Measurements from ENCODE around the gene NCAM1.
"Not testable (repeated sequence)": the region's sequence is repeated elsewhere in the genome, so short reads cannot be mapped to it uniquely, and the experiment has no call there.

The NCAM1 gene

DNA sequence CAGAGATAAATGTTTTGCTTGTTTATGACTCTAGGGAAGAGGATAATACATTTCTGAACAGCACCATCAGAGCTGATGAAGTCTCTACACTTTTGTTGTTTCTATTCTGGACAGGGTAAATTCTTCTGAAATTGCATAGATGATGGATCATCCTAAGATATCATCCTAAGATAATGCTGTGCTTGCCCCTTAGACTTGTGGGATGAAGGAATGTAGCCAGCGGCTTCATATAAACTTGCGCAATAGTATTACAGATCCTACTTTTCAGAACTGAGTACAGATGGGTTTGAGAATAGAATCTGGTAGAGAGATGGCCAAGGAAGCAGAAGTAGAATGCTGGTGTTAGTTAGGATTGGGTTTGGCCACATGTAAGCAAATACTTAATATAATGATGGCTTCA is 61.0 kb downstream of the NCAM1 start:
- DNase-seq: no peak

DNA sequence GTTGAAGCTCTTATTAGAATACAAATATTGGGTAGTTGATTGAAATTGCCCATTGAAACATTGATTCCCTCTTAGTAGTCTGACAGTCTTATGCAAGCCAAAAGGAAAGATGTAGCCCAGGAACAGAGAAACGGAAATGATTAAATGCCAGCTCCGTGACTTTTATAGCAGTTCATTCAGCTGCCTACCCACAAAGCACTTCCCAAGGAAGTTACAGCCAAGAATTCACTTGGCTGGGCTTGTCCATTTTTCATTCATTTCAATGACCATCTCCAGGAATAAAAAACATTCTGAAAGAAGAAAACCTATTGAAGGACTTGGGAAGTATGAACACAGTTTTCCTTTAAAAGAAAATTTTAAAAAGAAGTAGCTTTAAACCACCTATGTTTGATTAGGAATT is 62.0 kb downstream of the NCAM1 start:
- DNase-seq: no peak

DNA sequence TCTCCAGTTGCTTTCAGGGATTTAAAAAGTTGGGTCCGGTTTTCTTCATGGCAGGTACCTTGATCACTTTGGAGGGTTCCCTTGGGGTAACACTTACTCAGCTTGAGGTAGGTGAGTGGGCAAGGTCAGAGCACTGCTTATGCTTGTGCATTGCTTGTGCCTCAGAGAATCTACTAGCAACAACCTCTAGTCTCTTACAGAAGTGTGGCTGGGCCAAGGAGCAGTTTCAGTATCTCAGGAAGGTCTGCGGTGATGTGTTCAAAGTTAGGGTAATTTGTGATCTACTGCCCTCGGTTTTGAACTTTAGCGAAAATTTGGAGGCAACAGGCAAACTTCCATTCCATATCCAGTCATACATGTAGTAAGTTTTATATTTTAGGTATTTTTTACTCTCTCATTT is 62.8 kb downstream of the NCAM1 start:
- DNase-seq: no peak

DNA sequence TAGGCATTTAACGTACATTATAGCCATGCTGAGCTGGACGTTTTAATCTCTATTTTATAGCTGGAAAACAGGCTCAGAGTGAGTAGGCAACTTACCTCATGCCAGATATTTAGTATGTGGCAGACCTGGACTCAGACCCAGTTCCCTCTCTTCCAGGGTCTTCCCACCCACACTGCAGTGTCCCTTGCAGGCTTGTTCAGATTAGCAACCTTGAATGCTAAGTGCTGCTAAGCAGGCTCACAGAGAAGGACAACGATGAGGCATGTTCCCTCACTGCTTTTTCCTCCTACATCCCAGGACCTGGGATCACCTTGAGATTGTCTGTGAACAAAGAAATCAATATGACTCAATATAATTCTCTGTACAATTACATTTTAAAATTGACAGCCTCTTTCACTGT is 65.6 kb downstream of the NCAM1 start:
- DNase-seq: no peak

DNA sequence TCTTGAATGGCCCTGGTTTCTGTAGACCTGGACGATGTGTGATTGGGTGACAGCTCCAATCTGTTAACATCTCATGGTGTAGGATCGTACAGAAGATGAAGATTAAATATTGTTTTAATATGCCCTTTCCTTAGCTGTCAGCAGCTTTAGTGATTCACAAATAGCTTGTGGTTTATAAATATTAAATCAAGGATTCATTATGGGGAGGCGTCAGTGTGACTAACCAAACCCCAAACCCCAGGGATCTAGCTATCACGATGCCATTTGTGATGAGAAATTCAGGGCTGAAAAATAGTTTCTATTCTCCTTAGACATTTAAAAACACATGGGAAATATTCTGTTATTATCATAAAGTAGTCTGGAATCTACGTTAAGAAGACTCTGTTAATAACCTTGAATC is 73.4 kb downstream of the NCAM1 start:
- no peak for DNase-seq

DNA sequence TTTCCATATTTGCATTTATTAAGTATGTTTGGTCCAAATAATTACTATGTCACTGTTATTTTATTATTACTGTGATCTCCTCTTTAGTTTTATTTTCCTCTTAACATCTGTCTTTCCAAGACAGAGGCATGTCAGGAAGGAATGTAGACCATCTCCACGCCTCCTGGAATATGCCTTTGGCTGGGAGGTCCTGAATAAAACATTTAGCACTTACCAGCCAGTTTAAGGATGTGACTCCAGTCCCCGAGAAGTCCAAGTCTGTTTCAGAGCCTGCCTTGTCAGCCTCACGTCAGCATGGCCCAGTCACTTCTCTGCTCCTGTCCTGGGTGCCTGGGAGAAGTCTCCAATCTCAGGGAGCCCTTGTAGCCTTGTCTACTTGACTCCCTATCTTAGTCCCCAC is 74.5 kb downstream of the NCAM1 start:
- no peak for DNase-seq

DNA sequence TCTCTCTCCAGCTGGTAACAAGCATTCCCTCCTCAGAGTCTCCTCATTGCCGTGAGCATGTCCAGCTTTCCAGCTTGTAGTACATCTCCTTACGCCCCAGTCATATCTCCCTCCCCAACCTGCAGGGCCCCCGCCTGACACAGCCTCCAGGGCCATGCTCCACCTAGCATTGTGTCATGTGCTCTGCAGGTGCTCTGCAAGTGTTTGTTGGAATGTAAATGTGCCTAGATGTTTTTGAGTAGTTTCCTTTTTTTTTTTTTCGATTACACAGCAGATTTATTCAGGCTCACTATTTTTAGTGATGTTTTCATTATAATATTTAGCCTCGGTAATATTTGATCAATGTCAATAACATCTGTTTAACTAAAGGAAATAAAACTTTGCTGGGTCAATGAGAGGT is 82.5 kb downstream of the NCAM1 start:
- no peak for DNase-seq

DNA sequence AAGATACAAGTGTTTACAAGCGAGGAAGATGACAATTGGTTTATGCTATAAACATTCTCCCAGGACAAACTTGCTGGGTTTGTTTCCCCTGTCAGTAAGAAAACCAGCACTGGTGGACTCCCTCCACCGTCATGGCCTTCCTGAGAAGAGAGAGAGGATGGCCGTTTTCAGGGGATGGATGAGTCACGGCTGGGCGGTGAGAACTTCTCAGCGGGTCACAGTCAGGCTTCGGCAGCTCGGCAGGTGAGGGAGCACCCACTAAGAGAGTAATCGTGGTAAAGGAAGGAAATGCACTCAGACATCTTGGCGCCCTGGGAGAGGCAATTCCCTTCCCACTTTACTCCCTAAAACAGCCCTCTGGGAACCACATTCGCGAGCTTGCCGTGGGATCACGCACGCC is 83.9 kb downstream of the NCAM1 start:
- peak in 1 of 3 experiments; percentile 84 for DNase-seq

DNA sequence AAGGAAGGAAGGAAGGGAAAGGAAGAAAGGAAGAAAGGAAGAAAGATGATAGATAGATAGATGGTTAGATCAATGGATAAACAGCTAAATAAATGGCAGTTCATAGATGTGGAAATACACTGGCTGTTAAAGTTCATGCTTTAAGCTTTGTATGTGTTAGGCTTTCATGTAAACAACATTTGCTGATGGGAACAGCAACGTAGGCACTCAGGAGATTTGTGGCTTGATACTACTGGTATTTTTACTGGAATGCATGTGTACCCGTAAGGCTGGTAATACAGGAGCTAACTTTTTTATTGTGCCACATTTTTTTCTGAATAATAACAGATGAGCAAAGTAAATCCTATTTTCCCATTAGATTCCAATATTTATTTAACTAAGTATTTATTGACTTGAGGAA is 85.6 kb downstream of the NCAM1 start:
- no peak for DNase-seq

DNA sequence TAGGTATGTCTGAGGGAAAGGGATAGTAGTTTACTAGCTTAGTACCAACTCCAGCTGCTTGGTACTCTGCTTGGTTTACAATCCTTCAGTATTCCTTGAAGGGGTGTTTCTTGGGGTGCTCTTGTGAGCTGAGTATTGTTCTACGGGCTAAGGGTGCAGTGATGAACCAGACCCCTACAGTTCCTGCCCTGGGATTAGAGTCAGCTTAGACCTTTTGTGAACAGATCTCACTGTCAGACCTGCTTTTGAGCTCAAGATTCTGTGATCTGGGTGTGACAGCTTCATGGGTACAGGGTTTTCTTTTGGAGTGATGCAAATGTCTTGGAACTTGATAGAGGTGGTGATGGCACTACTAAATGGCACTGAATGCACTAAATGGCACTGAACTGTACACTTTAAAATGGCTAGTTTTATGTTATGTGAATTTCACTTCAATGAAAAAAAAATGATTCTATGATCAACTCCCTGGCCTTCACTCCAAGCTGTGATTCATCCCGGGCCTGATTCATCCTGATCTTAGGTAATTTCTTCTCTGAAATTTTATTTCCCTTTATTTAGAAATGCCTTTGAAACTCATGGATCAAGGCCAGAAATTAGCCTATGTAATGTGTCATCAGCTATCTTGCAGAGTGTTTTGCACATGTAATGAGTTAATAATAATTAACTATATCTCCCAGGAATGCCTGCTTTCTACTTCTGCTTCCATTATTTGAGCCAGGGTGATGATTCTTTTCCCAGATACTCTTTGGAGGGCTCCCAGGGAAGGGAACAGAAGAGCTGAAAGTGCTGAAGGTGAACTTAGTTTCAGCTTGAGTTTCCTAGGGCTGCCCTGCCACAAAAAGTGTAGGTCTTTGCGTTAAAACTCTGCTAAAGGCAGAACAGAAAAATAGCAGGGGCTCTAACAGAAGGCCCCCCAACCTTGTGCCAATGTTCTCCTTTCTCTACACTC is 87.9 kb downstream of the NCAM1 start:
- DNase-seq: no peak

DNA sequence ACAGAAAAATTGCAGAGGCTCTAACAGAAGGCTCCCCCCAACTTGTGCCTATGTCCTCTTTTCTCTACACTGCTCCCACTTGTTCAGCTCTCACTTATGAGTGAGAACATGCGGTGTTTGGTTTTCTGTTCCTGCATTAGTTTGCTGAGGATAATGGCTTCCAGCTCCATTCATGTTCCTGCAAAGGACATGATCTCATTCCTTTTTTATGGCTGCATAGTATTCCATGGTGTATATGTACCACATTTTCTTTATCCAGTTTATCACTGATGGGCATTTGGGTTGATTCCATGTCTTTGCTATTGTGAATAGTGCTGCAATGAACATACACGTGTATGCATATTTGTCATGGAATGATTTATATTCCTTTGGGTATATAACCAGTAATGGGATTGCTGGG is 91.8 kb downstream of the NCAM1 start:
- DNase-seq: not testable (repeated sequence)

DNA sequence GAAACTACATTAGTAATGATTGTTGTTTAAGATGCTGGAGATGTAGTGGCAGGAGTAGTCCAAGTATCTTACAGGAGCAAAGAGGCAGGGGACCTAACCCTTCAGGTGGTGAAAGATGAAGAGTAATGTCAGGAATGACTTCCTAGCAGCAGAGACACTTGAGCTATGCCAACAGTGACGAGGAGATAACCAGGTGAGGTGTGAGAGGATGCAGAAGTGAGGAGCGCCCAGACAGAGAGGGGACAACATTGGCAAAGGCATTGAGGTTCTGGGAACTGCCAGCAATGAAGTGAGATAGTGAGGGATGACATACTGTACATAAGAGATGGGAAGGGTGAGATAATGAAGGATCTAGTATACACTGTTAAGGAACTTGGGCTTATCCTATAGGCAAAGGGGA is 95.8 kb downstream of the NCAM1 start:
- no peak for DNase-seq

DNA sequence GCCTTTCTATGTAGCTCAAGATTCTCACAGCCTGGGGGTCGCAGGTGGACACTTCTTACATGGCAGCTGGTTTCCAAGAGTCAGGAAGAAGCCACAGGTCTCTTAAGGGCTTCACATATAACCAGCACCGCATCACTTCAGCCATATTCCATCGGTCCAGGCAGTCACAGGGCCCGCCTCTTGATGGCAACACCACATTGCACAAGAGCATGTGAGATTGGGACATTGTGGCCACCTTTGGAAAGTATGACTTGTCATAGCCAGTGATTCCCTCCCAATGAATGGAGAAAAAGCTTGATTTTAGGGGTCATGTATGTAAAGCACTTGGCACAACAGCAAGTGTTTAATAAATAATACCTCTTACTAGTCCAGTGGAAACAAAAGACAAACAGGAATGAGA is 98.3 kb downstream of the NCAM1 start:
- no peak for DNase-seq

DNA sequence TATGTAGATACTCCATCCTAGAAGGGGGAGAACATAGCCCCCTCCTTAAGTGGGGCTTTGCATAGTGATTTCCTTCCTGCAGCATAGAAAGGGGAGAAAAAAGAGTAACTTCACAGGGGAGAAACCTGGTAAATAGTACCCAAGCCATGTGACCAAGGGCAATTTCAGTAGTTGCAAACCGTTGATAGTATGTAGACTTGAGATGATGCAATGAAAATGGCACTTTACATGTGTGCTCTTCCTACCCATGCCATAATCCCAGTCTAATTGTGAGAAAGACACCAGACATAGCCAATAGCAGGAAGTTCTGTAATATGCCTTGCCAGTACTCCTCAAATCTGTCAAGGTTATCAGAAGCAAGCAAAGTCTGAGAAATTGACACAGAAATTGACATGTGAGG is 104.1 kb downstream of the NCAM1 start:
- no peak for DNase-seq

DNA sequence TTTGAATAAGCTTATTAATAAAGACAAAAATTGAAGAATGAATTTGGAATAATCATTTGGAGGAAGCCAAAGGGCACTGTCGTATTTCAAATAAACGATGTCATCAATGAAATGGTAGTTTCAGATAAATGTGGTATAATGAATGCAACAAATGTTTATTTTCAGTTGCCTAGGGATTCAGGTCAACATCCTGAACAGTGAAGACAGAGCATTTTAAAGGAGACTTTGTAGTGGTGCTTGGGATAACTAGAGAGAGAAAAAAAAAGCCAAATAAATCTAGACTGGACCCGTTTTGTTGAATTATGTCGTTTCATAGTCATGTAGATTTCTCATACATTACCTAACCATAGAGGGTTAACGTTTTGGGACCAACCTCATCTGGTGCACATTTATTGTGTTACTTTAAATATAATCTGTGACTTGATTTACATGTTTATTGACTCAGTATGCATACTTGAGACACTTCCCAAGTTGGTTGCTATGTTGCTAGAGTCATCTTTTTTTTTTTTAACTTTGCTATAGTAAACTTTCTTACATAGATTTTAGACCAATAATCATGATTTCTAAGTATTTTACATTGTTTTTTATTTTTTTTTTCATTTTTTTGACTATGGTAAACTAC is 111.1 kb downstream of the NCAM1 start:
- no peak for DNase-seq

DNA sequence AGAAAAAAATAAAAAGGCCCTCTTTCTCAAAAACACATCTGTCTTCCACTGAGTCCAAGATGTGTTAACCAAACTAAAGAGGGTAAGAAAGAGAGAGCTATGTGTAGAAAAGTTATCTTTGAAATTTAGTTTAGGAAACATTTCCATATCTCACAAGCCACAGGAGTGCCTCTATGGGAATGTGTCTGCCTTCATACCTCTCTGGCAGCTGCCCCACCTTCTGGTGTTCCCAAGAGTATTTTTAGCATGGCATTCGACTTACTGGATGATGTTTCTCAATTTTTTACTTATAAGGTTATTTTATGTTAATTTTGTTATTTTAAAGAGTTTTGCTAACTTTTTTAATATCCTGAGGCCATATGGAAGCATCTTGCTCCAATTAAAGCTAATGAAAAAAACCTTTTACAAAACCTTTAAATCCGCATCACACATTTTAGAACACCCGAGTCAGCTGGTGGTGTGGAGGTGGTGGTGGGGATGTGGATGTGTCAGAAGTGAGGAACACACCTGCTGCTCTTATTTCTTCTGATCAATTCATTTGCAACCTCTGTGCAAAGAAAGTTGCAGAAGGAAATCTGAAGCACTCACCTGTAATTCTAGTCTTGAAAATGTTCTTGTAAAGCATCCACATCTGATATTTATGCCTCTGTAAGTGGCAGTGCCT is 112.2 kb downstream of the NCAM1 start:
- no peak for DNase-seq

DNA sequence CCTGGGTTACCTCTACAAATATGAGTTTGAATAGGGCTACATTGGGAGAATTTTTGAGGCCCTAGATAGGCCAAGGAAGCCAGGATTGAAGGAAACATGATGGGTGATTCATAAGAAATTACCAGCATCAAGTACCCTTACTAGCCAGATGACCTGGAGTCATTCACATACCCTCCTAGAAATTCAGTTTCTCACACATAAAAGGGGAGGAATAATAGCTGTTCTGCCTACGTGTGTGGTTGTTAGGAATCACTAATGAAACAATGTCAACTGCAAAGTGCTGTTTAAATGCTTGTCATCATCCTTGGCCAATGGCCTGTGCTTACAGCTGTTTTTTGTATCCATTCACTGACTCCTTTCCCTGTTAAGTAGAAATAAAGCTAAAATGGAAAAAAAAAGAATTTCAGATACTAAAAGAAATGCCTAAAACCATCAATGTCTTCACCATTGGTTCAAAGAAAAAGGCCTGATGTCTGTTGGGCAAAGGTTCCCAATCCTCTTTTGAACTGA is 114.4 kb downstream of the NCAM1 start:
- DNase-seq: no peak

DNA sequence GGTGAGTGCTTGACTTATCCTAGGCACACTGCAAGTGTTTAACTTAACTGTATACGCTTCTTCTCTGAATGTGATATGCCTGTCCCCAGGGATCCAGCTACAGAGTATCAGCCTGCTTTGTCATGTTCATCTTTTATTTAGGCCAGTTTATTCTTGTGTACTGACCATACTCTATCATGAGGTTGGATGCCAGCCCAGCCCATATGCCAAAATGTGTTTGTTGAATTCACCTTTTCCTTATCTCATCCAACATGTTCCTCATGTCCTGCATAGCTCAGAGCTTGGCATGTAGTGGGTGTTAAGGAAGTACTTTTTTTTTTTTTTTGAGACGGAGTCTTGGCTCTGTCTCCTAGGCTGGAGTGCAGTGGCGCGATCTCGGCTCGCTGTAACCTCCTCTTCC is 116.2 kb downstream of the NCAM1 start:
- no peak for DNase-seq

DNA sequence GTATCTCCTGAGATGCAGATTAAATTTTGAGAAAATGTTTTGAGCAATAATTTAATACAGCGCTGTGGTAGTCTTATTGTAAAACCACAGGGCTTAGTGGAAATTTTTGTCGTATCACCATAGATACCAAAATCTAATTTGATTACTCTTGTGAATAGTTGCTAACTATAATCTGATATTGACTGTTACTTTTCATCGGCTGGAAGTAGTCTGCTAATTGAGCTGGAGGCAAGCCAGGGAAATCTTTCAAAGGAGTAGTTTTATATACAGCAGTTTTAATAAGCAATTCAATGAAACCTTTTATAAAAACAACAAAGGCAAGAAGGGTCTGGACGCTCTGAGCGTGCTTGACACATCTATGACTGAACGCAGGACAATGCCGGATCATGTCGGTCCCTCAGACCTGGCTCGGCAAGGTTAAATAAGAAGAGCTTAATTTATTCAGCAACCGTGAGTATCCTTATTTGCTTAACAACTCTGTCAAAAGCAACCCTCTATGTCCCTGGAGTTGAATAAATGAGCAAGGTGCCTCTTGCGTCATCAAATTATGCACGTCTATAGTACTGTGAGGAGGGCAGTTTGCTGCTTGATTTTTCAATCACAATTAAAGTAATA is 121.2 kb downstream of the NCAM1 start:
- DNase-seq: peak in 2 of 3 experiments; percentile 18 to 56

DNA sequence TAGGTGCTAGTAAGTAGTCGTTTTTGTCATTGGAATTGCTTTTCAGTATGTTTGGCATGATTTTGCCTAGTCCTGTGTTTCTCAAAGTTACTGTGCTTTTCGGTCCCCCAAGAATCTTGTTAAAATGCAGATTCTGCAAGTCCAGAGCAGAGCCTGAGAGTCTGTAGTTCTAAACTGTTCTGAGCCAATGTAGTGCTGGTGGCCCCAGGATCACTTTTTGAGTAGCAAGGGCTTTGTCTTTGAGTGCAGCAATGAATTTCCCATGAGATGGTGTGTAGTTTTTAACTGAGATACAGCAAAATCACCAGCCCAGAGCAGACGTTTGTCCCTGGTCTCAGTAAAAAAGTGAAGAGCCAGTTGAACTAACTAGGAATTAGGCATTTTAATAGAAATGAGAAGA is 122.4 kb downstream of the NCAM1 start:
- DNase-seq: no peak

DNA sequence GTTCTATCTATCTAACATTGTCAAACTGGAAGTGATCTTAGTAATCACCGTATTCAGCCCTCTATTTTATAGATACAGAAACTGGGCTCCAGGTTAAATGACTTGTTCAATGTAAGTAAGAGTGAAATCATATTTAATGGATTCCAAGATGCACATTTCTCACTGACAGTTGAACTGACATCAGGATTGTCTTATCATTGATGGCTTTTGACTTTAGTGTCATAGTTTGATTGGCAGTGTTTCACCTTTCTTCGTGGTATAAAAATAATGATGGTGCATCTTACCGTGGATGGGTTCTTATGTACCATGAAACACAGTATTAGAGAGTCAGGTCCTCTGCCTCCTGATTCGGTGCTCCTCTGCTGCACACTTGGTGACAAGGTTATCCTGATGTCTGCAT is 123.1 kb downstream of the NCAM1 start:
- DNase-seq: no peak

DNA sequence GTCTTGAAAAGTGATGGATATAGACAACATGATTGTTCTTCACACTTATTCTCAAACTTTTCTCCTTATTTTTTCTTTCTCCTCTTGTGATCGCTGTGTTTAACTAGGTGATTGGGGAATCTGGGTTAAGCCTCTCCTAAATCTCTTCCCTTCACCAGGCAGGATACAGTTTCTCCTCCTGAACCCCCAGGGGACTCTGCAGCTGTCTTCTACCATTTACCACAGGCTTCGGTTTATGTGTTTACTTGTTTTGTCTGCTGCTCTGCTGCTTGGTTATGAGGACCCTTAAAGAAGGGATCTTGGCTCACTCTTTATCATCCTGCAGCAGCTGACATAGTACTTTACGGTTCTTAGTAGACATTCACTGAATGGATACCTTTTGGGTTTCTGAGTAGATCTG is 124.2 kb downstream of the NCAM1 start:
- peak in 1 of 3 experiments; percentile 15 for DNase-seq

DNA sequence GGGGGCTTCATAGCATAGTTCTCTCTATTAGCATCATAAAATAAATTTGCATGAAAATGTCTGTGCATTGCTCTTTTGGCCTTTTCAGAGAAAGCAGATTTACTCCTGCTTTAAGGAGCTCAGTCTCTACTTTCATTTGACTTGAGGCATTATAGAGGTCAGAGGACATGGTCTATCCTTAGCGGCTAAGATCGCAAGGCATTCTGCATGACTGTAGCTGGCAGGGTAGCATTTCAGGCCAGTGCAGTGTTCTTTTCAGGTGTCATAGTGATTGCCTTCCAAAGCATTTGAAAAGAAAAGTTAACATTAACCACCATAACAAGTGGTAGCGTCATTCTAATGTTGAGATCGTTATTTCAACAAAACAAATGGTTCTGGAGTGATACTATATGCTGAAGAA is 126.5 kb downstream of the NCAM1 start:
- DNase-seq: no peak
